HG03060 (cell line): ENCODE data around the gene RPL27.
"Not testable (repeated sequence)": the region's sequence is repeated elsewhere in the genome, so short reads cannot be mapped to it uniquely, and the experiment has no call there.

Experiments
- ATAC-seq: cut with Tn5 transposase; IDR thresholded peaks from one replicate; pipeline ENCODE4 v1.9.1; 2021; ENCODE audit warnings: low read depth, moderate number of reproducible peaks; ENCODE audit not compliant: unreplicated experiment

The RPL27 gene

GRCh38 chr17:42992872-42993271, 5.3 kb upstream of the RPL27 start:
- no peak for ATAC-seq

- ATAC-seq, result not testable (repeated sequence)
Measured at GRCh38 chr17:42993913-42994312, 4.3 kb upstream of the RPL27 start.

- no peak for ATAC-seq
Measured at GRCh38 chr17:42997390-42997983, 732 bp upstream of the RPL27 start.

- ATAC-seq, result no peak
Measured at GRCh38 chr17:42999003-42999525, 845 bp downstream of the RPL27 start.

- not testable (repeated sequence) for ATAC-seq
Measured at GRCh38 chr17:43000894-43001293, 2.7 kb downstream of the RPL27 start.

GRCh38 chr17:43003542-43004172, 5.4 kb downstream of the RPL27 start:
- ATAC-seq, result no peak

- no peak for ATAC-seq
Measured at GRCh38 chr17:43006639-43007551, 8.7 kb downstream of the RPL27 start, which contains the start of gene IFI35. Gene IFI35 (plus strand): TSS chr17:43006784. CDS start chr17:43006948, 164 bp downstream.

- ATAC-seq, result no peak
Measured at GRCh38 chr17:43010667-43011308, 12.6 kb downstream of the RPL27 start.

- no peak for ATAC-seq
Measured at GRCh38 chr17:43011728-43012472, 13.7 kb downstream of the RPL27 start.

- no peak for ATAC-seq
Measured at GRCh38 chr17:43013296-43013695, 15.1 kb downstream of the RPL27 start.

GRCh38 chr17:43014020-43014648, 15.9 kb downstream of the RPL27 start:
- no peak for ATAC-seq

GRCh38 chr17:43014649-43015542, 16.7 kb downstream of the RPL27 start:
- no peak for ATAC-seq

GRCh38 chr17:43015579-43015978, 17.4 kb downstream of the RPL27 start:
- no peak for ATAC-seq

- ATAC-seq, result no peak
Measured at GRCh38 chr17:43016216-43016615, 18.0 kb downstream of the RPL27 start.

GRCh38 chr17:43018008-43018853, 20.0 kb downstream of the RPL27 start:
- ATAC-seq, result no peak

- no peak for ATAC-seq
Measured at GRCh38 chr17:43018932-43019331, 20.7 kb downstream of the RPL27 start.

GRCh38 chr17:43019418-43019817, 21.2 kb downstream of the RPL27 start:
- ATAC-seq, result no peak
